GM12892 (cell line): ENCODE results near the gene INPP5A.

Source experiments
- POLR2A ChIP-seq: IDR thresholded peaks from 2 replicates; pipeline ENCODE4 v1.6.1; 2011; ENCODE audit warnings: low read depth, low read length, control low read depth
- POLR2AphosphoS5 ChIP-seq: IDR thresholded peaks from 2 replicates; pipeline ENCODE4 v1.6.1; 2011; ENCODE audit warnings: low read depth, low read length, control low read depth

GRCh38 chr10:132725202-132725601, 187.6 kb downstream of the INPP5A start:
- no peak for TF ChIP-seq POLR2AphosphoS5
- TF ChIP-seq POLR2A, result no peak
